IMR-90 (cell line): ENCODE results near the gene FSIP1.

ENCODE experiments used
- FOS ChIP-seq: fragments of 150-350 bp; IDR thresholded peaks from 2 replicates; pipeline ENCODE4 v1.6.1; 2016; ENCODE audit warnings: low read depth, low read length
- MAZ ChIP-seq: IDR thresholded peaks from 2 replicates; pipeline ENCODE4 v1.6.1; 2012; ENCODE audit warnings: low read depth, mild to moderate bottlenecking, low read length, improper control_type of control experiment, moderate library complexity, borderline replicate concordance
- MXI1 ChIP-seq: IDR thresholded peaks from 2 replicates; pipeline ENCODE4 v1.6.1; 2012; ENCODE audit warnings: low read depth, mild to moderate bottlenecking, low read length, moderate library complexity, borderline replicate concordance
- POLR2A ChIP-seq: IDR thresholded peaks from 2 replicates; pipeline ENCODE4 v1.6.1; 2012; ENCODE audit warnings: mild to moderate bottlenecking, low read depth, low read length
- RCOR1 ChIP-seq: IDR thresholded peaks from 2 replicates; pipeline ENCODE4 v1.6.1; 2012; ENCODE audit warnings: mild to moderate bottlenecking, low read length, improper control_type of control experiment; ENCODE audit not compliant: insufficient replicate concordance
- SMC3 ChIP-seq: fragments of 150-350 bp; IDR thresholded peaks from 2 replicates; pipeline ENCODE4 v1.6.1; 2016; ENCODE audit warnings: low read depth, mild to moderate bottlenecking, antibody characterized with exemption, low read length, moderate library complexity
- TF ChIP-seq, protein P1 (sequence below): conservative IDR thresholded peaks from 2 replicates; pipeline ENCODE4 v1.5.1; 2012; ENCODE audit warnings: mild to moderate bottlenecking, low read depth, low read length, improper control_type of control experiment

DNA sequence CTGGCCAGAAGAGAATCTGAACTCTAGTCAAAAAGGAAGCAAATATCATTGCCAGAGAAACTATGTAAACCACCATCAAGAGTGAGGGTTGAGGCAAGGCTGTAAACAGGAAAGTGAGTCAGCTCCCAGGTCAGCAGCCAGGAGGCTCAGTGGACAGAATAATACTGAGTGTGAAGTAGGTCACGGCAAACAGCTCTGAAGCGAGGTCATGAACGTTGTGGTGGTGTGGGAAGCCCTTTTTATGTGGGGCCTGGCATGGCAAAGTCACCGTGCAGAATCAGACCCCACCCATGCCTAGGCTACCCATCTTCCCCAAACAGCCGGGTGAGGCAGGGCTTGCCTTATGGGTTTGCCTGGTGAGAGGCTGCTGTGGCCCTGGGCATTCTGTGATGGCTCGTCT, 157.8 kb downstream of the FSIP1 start:
- TF ChIP-seq, protein P1, sequence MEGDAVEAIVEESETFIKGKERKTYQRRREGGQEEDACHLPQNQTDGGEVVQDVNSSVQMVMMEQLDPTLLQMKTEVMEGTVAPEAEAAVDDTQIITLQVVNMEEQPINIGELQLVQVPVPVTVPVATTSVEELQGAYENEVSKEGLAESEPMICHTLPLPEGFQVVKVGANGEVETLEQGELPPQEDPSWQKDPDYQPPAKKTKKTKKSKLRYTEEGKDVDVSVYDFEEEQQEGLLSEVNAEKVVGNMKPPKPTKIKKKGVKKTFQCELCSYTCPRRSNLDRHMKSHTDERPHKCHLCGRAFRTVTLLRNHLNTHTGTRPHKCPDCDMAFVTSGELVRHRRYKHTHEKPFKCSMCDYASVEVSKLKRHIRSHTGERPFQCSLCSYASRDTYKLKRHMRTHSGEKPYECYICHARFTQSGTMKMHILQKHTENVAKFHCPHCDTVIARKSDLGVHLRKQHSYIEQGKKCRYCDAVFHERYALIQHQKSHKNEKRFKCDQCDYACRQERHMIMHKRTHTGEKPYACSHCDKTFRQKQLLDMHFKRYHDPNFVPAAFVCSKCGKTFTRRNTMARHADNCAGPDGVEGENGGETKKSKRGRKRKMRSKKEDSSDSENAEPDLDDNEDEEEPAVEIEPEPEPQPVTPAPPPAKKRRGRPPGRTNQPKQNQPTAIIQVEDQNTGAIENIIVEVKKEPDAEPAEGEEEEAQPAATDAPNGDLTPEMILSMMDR = no peak
- TF ChIP-seq POLR2A (no peak), SMC3 (no peak), MXI1 (no peak), MAZ (peak; percentile 26; the same call in 1 of the 2 replicates), RCOR1 (peak; percentile 88), FOS (peak; percentile 94)
